HG02973 (cell line): ENCODE data around the gene ABCC3.

Experiments used
- ATAC-seq: cut with Tn5 transposase; IDR thresholded peaks from one replicate; pipeline ENCODE4 v1.9.1; 2021; ENCODE audit warnings: moderate library complexity; ENCODE audit not compliant: unreplicated experiment

Gene ABCC3

GRCh38 chr17:50634224-50634914 is at the start of gene ABCC3:
TSS of gene ABCC3 (plus strand) at chr17:50634881. CDS start at chr17:50634937, 56 bp downstream.
- ATAC-seq = no peak

- no peak for ATAC-seq
These were observed 49.3 kb upstream of the ABCC3 start for GRCh38 chr17:50585346-50585745.

GRCh38 chr17:50585891-50586290 is 48.8 kb upstream of the ABCC3 start:
- no peak for ATAC-seq

- ATAC-seq = no peak
These were observed 48.0 kb upstream of the ABCC3 start for GRCh38 chr17:50586421-50587247.

- no peak for ATAC-seq
These were observed 47.1 kb upstream of the ABCC3 start for GRCh38 chr17:50587571-50587970.

- no peak for ATAC-seq
These were observed 46.2 kb upstream of the ABCC3 start for GRCh38 chr17:50588391-50589049.

GRCh38 chr17:50589095-50589705 is 45.5 kb upstream of the ABCC3 start:
- ATAC-seq = no peak

GRCh38 chr17:50590946-50591737 is 43.5 kb upstream of the ABCC3 start:
- no peak for ATAC-seq

GRCh38 chr17:50593321-50593720 is 41.4 kb upstream of the ABCC3 start:
- ATAC-seq = no peak

- no peak for ATAC-seq
These were observed 40.4 kb upstream of the ABCC3 start for GRCh38 chr17:50594128-50594823.

GRCh38 chr17:50594892-50595291 is 39.8 kb upstream of the ABCC3 start:
- no peak for ATAC-seq

GRCh38 chr17:50596191-50597037 is 38.3 kb upstream of the ABCC3 start:
- ATAC-seq = no peak

GRCh38 chr17:50598487-50598886 is 36.2 kb upstream of the ABCC3 start:
- ATAC-seq = no peak

- no peak for ATAC-seq
These were observed 35.1 kb upstream of the ABCC3 start for GRCh38 chr17:50599606-50600005.

GRCh38 chr17:50601823-50602375 is 32.8 kb upstream of the ABCC3 start:
- ATAC-seq = no peak

GRCh38 chr17:50602836-50603235 is 31.8 kb upstream of the ABCC3 start:
- ATAC-seq = no peak

GRCh38 chr17:50603340-50603739 is 31.3 kb upstream of the ABCC3 start:
- no peak for ATAC-seq

GRCh38 chr17:50604513-50604912 is 30.2 kb upstream of the ABCC3 start:
- no peak for ATAC-seq

GRCh38 chr17:50605429-50605828 is 29.3 kb upstream of the ABCC3 start:
- no peak for ATAC-seq
